Ovary (tissue), 3 donors: ENCODE results near the gene URGCP.

Source experiments
- CTCF ChIP-seq, 3 donors: fragments of 450-650 bp in 2 of 3; fragments of 200-600 bp in 1 of 3; IDR thresholded peaks; one replicate each; pipeline versions ENCODE4 v1.5.1 to v1.8.0; 2016 to 2022; ENCODE audit warnings: antibody characterized with exemption in 3 of 3, mild to moderate bottlenecking in 1 of 3
- EP300 ChIP-seq: sonication (generic); formaldehyde crosslinking; IDR thresholded peaks from one replicate; pipeline ENCODE4 v1.6.1; 2017; ENCODE audit warnings: antibody characterized with exemption
- POLR2A ChIP-seq: fragments of 450-650 bp; IDR thresholded peaks from one replicate; pipeline ENCODE4 v1.6.1; 2017; ENCODE audit warnings: antibody characterized with exemption, mild to moderate bottlenecking, moderate library complexity
- donor health status: DM: no; HTN: no; CAD: no.

GRCh38 chr7:43871064-43871463 lies 35.3 kb downstream of the URGCP start:
- TF ChIP-seq CTCF (IDR thresholded peaks at IDR 0.05) (no peak), POLR2A (no peak), EP300 (no peak)
